HG03520 (cell line): Measurements from ENCODE around the gene MMS19.
"Not testable (repeated sequence)": the region's sequence is repeated elsewhere in the genome, so short reads cannot be mapped to it uniquely, and the experiment has no call there.

ENCODE experiments used
- ATAC-seq: cut with Tn5 transposase; IDR thresholded peaks from one replicate; pipeline ENCODE4 v1.9.1; 2021; ENCODE audit warnings: mild to moderate bottlenecking, moderate library complexity; ENCODE audit not compliant: unreplicated experiment

Gene MMS19

GRCh38 chr10:97468781-97469180 is 29.4 kb downstream of the MMS19 start:
- not testable (repeated sequence) for ATAC-seq

- no peak for ATAC-seq
Measured at GRCh38 chr10:97468162-97468561, 30.1 kb downstream of the MMS19 start.

- ATAC-seq, result no peak
Measured at GRCh38 chr10:97466755-97467154, 31.5 kb downstream of the MMS19 start.

- no peak for ATAC-seq
Measured at GRCh38 chr10:97465982-97466381, 32.2 kb downstream of the MMS19 start.

GRCh38 chr10:97464226-97464625 is 34.0 kb downstream of the MMS19 start:
- no peak for ATAC-seq

- no peak for ATAC-seq
Measured at GRCh38 chr10:97463363-97464132, 34.7 kb downstream of the MMS19 start.

- ATAC-seq, result no peak
Measured at GRCh38 chr10:97462309-97462708, 35.9 kb downstream of the MMS19 start.

GRCh38 chr10:97459933-97460332 is 38.3 kb downstream of the MMS19 start:
- ATAC-seq, result no peak

GRCh38 chr10:97459111-97459510 is 39.1 kb downstream of the MMS19 start:
- ATAC-seq, result no peak

- no peak for ATAC-seq
Measured at GRCh38 chr10:97456686-97457065, 41.5 kb downstream of the MMS19 start.

GRCh38 chr10:97456034-97456685 is 42.1 kb downstream of the MMS19 start:
- ATAC-seq, result no peak

- no peak for ATAC-seq
Measured at GRCh38 chr10:97454330-97455036, 43.7 kb downstream of the MMS19 start.

- ATAC-seq, result no peak
Measured at GRCh38 chr10:97452352-97452751, 45.9 kb downstream of the MMS19 start.

GRCh38 chr10:97451605-97452004 is 46.6 kb downstream of the MMS19 start:
- ATAC-seq, result no peak

- ATAC-seq, result no peak
Measured at GRCh38 chr10:97450828-97451227, 47.4 kb downstream of the MMS19 start.

- peak; percentile 91 for ATAC-seq
Measured at GRCh38 chr10:97445722-97446639, 52.2 kb downstream of the MMS19 start, which contains the start of the genes EXOSC1 and ZDHHC16. Gene EXOSC1, minus strand, starts transcription at chr10:97446006. Its CDS starts 21 bp downstream, at chr10:97445985. Gene ZDHHC16, plus strand, starts transcription at chr10:97446175. Its CDS starts 5,501 bp downstream, at chr10:97451676.

GRCh38 chr10:97445357-97445721 is 52.9 kb downstream of the MMS19 start:
- no peak for ATAC-seq

- no peak for ATAC-seq
Measured at GRCh38 chr10:97444212-97444611, 54.0 kb downstream of the MMS19 start.

GRCh38 chr10:97442277-97442676 is 55.9 kb downstream of the MMS19 start:
- no peak for ATAC-seq

- ATAC-seq, result no peak
Measured at GRCh38 chr10:97435211-97435610, 63.0 kb downstream of the MMS19 start.

GRCh38 chr10:97434557-97434956 is 63.7 kb downstream of the MMS19 start:
- ATAC-seq, result no peak
